Measurements from ENCODE around the gene CACNA1G.

The CACNA1G gene

DNA sequence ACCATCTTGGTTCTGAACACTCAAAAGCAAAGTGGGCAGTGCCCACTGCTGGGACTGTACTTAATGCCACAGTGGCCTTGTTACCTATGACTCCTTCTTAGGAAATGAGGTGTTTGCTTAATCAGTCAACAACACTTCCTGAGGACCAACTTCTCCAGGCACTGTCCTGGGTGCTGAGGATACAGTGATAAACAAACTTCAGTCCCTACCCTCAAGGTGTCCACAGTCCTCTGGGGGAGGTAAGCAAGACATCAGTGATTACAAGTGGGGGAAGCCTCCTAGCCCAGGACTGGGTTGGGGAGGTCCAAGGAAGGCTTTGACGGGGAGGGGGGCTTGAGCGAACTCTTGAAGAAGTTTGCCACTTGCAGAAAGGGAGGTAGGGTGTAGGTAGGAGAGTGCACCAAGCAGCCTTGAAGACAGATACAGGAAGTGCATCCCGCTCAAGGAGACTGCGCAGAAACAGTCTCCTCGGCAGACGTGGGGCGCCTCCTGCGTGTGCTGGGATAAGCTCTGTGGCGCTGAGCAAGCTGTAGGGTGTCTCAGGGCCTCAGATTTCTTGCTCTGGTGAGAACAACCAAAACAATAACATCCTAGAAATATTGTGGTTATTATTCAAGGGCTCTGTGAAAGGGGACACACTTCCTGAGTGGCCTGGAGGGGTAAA, 71.5 kb downstream of the CACNA1G start:
- Histone ChIP-seq H3K27me3 (ENCODE audit: insufficient read depth, low read length) (peaks cover 62% of the 10 kb centered on the region), H3K27ac (ENCODE audit: low read length) (no peak overlapping the region), H3K4me1 (ENCODE audit: insufficient read depth, low read length) (peaks cover 8% of the 10 kb centered on the region; the same call in 1 of the 2 replicates), H3K9me3 (ENCODE audit: insufficient read depth, low read depth, low read length) (no peaks in the 10 kb centered on the region), H3K9ac (ENCODE audit: low read depth, low read length) (no peak overlapping the region), H3K4me3 (ENCODE audit: low read length) (no peak overlapping the region), H3K36me3 (ENCODE audit: insufficient read depth, low read depth, low read length) (no peaks in the 10 kb centered on the region)

DNA sequence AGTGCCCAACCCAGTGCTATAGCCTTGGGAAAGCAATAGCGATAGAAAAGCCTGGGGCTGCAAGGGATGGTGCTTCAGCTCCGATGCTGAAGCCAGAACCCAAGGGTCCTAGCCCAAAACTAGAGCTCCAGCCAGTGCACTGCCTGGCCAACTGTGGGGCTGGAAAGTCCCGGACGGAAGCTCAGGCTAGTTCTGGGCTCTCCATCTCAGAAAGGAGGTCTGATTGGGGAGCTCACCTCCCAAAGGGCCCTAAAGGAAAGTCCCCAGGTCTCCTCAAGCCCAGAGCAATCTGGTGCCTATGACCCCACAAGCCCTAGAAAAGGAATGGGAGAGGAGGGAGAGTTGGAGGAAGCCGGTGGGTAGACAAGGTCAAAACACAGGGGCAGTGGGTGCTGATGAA, 72.1 kb downstream of the CACNA1G start:
- no peaks in the 10 kb centered on the region for H3K36me3 ChIP-seq (ENCODE audit: insufficient read depth, low read depth, low read length)
- peaks cover 8% of the 10 kb centered on the region; the same call in 1 of the 2 replicates for H3K4me1 ChIP-seq (ENCODE audit: insufficient read depth, low read length)
- H3K27ac ChIP-seq (ENCODE audit: low read length): no peak overlapping the region
- no peak overlapping the region for H3K9ac ChIP-seq (ENCODE audit: low read depth, low read length)
- H3K4me3 ChIP-seq (ENCODE audit: low read length): no peak overlapping the region
- peaks cover 68% of the 10 kb centered on the region for H3K27me3 ChIP-seq (ENCODE audit: insufficient read depth, low read length)
- H3K9me3 ChIP-seq (ENCODE audit: insufficient read depth, low read depth, low read length): no peaks in the 10 kb centered on the region

DNA sequence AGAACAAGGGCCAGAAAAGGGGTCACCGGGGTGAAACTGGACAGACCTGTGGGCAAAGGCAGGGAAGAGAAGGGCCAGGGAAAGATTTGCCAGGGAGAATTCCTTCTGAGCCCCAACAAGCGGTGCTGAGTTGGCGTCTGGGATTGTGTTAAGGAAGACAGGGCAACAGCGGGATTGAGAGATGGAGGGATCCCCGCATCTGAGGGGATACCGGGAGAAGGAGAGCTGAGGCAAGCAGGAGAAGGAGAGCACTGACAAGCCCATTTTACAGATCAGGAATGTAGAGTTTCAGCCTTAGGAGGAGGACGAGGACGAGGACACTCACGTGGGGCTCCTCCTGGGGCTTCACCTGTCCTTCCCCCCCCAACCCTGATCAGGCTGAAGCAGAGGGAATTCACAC, 73.2 kb downstream of the CACNA1G start:
- Histone ChIP-seq H3K4me3 (ENCODE audit: low read length) (no peak overlapping the region), H3K27ac (ENCODE audit: low read length) (no peak overlapping the region), H3K4me1 (ENCODE audit: insufficient read depth, low read length) (peaks cover 3% of the 10 kb centered on the region; the same call in 1 of the 2 replicates), H3K27me3 (ENCODE audit: insufficient read depth, low read length) (peaks cover 71% of the 10 kb centered on the region), H3K9ac (ENCODE audit: low read depth, low read length) (no peak overlapping the region), H3K9me3 (ENCODE audit: insufficient read depth, low read depth, low read length) (no peaks in the 10 kb centered on the region), H3K36me3 (ENCODE audit: insufficient read depth, low read depth, low read length) (no peaks in the 10 kb centered on the region)

- H3K27ac ChIP-seq (ENCODE audit: low read length): no peak within 1 kb of the TSS
- H3K4me1 ChIP-seq (ENCODE audit: insufficient read depth, low read length): peaks cover 6% of the 10 kb centered on the region; the same call in 1 of the 2 replicates
- peak within 1 kb of the TSS; percentile 44; the same call in 1 of the 2 replicates for H3K4me3 ChIP-seq (ENCODE audit: low read length)
- H3K36me3 ChIP-seq (ENCODE audit: insufficient read depth, low read depth, low read length): no peaks in the 10 kb centered on the region
- H3K9me3 ChIP-seq (ENCODE audit: insufficient read depth, low read depth, low read length): no peaks in the 10 kb centered on the region
- H3K27me3 ChIP-seq (ENCODE audit: insufficient read depth, low read length): peaks cover 71% of the 10 kb centered on the region
- no peak within 1 kb of the TSS for H3K9ac ChIP-seq (ENCODE audit: low read depth, low read length)
Measured at GRCh38 chr17:50634224-50634914, 73.9 kb downstream of the CACNA1G start, which contains the start of gene ABCC3. Gene ABCC3 (plus strand): TSS chr17:50634881. CDS start chr17:50634937, 56 bp downstream.

DNA sequence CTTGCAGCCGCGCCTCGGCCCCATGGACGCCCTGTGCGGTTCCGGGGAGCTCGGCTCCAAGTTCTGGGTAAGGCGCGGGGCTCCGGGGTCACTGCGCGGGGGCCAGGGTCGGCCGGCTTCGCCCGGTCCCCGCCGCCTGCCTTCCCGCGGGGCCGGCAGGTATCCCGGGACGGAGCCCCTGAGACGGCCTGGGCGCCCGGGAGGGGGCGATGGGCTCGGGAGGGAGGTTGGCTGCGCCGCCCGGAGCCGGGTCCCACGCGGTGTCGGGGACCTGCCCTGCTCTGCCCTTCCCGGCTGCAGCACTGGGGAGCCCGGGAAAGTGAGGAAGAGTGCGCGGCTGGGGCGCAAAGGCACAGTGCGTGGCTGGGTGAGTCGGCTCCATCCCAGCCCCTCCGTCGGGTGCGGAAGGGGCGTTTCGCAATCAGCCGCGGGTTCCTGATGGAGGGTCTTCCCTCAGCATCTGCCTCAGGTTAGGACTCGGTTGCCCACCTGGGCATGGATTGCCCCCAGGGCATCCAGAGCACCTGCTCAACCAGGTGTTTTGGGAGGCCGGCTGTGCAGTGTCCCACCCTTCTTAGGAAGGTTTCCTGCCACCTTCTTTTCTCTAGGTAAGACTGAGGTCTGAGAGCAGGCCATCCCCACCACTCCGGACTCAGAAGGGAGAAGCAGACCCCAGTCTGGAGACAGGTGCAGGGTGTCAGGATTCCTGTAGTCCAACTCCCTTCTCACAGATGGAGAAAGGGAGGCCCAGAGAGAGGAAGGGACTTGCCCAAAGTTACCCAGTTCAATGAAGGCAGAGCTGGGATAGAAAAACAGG, 74.6 kb downstream of the CACNA1G start:
- Histone ChIP-seq H3K27ac (ENCODE audit: low read length) (no peak overlapping the region), H3K4me1 (ENCODE audit: insufficient read depth, low read length) (peaks cover 6% of the 10 kb centered on the region; the same call in 1 of the 2 replicates), H3K4me3 (ENCODE audit: low read length) (peak overlapping the region; percentile 44; the same call in 1 of the 2 replicates), H3K27me3 (ENCODE audit: insufficient read depth, low read length) (peaks cover 71% of the 10 kb centered on the region), H3K9ac (ENCODE audit: low read depth, low read length) (no peak overlapping the region), H3K36me3 (ENCODE audit: insufficient read depth, low read depth, low read length) (no peaks in the 10 kb centered on the region), H3K9me3 (ENCODE audit: insufficient read depth, low read depth, low read length) (no peaks in the 10 kb centered on the region)

GRCh38 chr17:50635732-50635981, 75.1 kb downstream of the CACNA1G start:
- no peak overlapping the region for H3K27ac ChIP-seq (ENCODE audit: low read length)
- peaks cover 71% of the 10 kb centered on the region for H3K27me3 ChIP-seq (ENCODE audit: insufficient read depth, low read length)
- H3K4me3 ChIP-seq (ENCODE audit: low read length): peak overlapping the region; percentile 44; the same call in 1 of the 2 replicates
- H3K9ac ChIP-seq (ENCODE audit: low read depth, low read length): no peak overlapping the region
- H3K4me1 ChIP-seq (ENCODE audit: insufficient read depth, low read length): peaks cover 6% of the 10 kb centered on the region; the same call in 1 of the 2 replicates
- no peaks in the 10 kb centered on the region for H3K9me3 ChIP-seq (ENCODE audit: insufficient read depth, low read depth, low read length)
- no peaks in the 10 kb centered on the region for H3K36me3 ChIP-seq (ENCODE audit: insufficient read depth, low read depth, low read length)

DNA sequence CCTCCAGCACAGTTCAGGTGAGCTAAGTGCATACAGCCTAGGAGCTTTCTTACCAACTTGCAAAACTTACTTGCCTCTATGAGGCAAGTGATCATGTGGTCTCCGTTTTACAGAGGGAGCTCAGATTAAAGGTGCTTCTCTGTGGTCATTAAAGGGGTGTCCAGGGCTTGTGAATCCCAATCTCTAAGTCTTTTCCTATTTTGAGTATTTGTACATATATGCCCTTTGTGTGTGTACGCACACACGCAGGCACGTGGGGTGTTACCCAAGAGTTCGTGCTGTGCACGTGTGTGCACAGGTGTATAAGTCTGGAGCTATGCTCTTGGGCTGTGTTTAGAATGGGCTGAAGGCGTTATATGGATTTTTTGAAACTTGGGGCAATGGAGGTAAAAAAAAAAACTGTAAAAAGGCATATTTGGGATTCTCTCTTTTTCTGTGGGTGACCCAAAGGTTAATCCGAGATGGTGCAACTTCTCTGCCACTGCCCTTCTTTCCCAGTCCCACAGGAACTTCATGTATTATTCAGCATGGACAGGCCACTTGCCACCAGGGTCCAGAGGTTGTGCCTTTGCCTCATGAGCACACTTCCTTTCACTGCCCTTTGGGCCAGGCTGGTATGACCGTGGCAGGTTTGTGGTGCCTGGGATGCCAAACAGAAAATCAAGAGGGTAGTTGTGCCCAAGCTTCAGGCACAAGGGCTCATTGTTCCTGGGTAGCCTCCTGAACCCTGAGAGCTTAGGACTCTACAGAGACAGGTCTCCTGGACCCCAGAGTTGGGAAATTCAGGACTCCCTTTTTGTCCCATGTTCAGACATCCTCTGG, 75.7 kb downstream of the CACNA1G start:
- Histone ChIP-seq H3K9me3 (ENCODE audit: insufficient read depth, low read depth, low read length) (no peaks in the 10 kb centered on the region), H3K4me1 (ENCODE audit: insufficient read depth, low read length) (peaks cover 6% of the 10 kb centered on the region; the same call in 1 of the 2 replicates), H3K36me3 (ENCODE audit: insufficient read depth, low read depth, low read length) (no peaks in the 10 kb centered on the region), H3K4me3 (ENCODE audit: low read length) (no peak overlapping the region), H3K27ac (ENCODE audit: low read length) (no peak overlapping the region), H3K9ac (ENCODE audit: low read depth, low read length) (no peak overlapping the region), H3K27me3 (ENCODE audit: insufficient read depth, low read length) (peaks cover 71% of the 10 kb centered on the region)

DNA sequence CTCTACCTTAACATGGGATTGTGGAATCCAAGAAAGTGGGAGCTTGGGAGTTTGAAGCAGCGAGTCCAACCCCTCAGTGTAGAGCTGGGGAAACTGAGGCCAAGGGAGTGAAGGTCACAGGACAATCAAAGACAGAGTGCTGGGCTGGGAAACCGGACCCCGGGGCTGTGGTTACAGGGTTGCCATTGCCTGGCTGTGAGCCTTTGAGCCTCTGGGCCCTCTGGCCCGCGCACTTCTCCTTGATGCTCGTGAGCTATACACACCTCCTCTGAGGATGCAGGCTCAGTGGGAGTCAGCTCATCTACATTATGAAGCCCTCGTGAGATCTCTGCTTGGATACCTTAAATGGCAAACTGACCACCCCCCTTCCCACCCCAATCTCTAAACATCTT, 76.3 kb downstream of the CACNA1G start:
- no peak overlapping the region for H3K4me3 ChIP-seq (ENCODE audit: low read length)
- H3K4me1 ChIP-seq (ENCODE audit: insufficient read depth, low read length): peaks cover 6% of the 10 kb centered on the region; the same call in 1 of the 2 replicates
- H3K36me3 ChIP-seq (ENCODE audit: insufficient read depth, low read depth, low read length): no peaks in the 10 kb centered on the region
- H3K27ac ChIP-seq (ENCODE audit: low read length): no peak overlapping the region
- H3K9me3 ChIP-seq (ENCODE audit: insufficient read depth, low read depth, low read length): no peaks in the 10 kb centered on the region
- peaks cover 66% of the 10 kb centered on the region for H3K27me3 ChIP-seq (ENCODE audit: insufficient read depth, low read length)
- H3K9ac ChIP-seq (ENCODE audit: low read depth, low read length): no peak overlapping the region

GRCh38 chr17:50637829-50638605, 77.5 kb downstream of the CACNA1G start:
- Histone ChIP-seq H3K4me1 (ENCODE audit: insufficient read depth, low read length) (peaks cover 6% of the 10 kb centered on the region; the same call in 1 of the 2 replicates), H3K9me3 (ENCODE audit: insufficient read depth, low read depth, low read length) (no peaks in the 10 kb centered on the region), H3K9ac (ENCODE audit: low read depth, low read length) (no peak overlapping the region), H3K27me3 (ENCODE audit: insufficient read depth, low read length) (peaks cover 54% of the 10 kb centered on the region), H3K4me3 (ENCODE audit: low read length) (no peak overlapping the region), H3K27ac (ENCODE audit: low read length) (no peak overlapping the region), H3K36me3 (ENCODE audit: insufficient read depth, low read depth, low read length) (no peaks in the 10 kb centered on the region)

GRCh38 chr17:50638606-50638965, 78.1 kb downstream of the CACNA1G start:
- H3K27ac ChIP-seq (ENCODE audit: low read length): no peak overlapping the region
- no peaks in the 10 kb centered on the region for H3K36me3 ChIP-seq (ENCODE audit: insufficient read depth, low read depth, low read length)
- H3K4me3 ChIP-seq (ENCODE audit: low read length): no peak overlapping the region
- H3K9ac ChIP-seq (ENCODE audit: low read depth, low read length): no peak overlapping the region
- peaks cover 48% of the 10 kb centered on the region for H3K27me3 ChIP-seq (ENCODE audit: insufficient read depth, low read length)
- peaks cover 6% of the 10 kb centered on the region; the same call in 1 of the 2 replicates for H3K4me1 ChIP-seq (ENCODE audit: insufficient read depth, low read length)
- no peaks in the 10 kb centered on the region for H3K9me3 ChIP-seq (ENCODE audit: insufficient read depth, low read depth, low read length)

Measured in iPS-20b (cell line).